HepG2 (cell line): Measurements from ENCODE around the gene P3H2. TPM values are rescaled to one million over a fixed set of nuclear protein-coding genes. Genes with fewer than 3 reads are reported as not detected.

Source experiments
- ETS1 ChIP-seq: sonication (generic); formaldehyde crosslinking; IDR thresholded peaks from 2 replicates; pipeline ENCODE4 v1.4.0; 2020; ENCODE audit warnings: missing genetic modification reagents
- KLF16 ChIP-seq, 2 experiments: sonication (generic) in 1 of 2; formaldehyde crosslinking in 1 of 2; IDR thresholded peaks; 2 replicates each; pipeline versions ENCODE4 v1.6.1 to v1.8.0; 2016 to 2023; ENCODE audit warnings: missing genetic modification reagents in 2 of 2, missing compliant biosample characterization in 1 of 2
- PBX2 ChIP-seq: IDR thresholded peaks from 2 replicates; pipeline ENCODE4 v1.6.1; 2016; ENCODE audit warnings: control low read depth
- ZNF207 ChIP-seq: fragments of 450-650 bp; IDR thresholded peaks from 2 replicates; pipeline ENCODE4 v1.6.1; 2016; ENCODE audit warnings: antibody characterized with exemption, borderline replicate concordance
- polyA plus RNA-seq, 8 experiments: library from polyadenylated mRNA; depleted of rRNA in 3 of 8; stranded (reverse) in 7 of 8; unstranded in 1 of 8; fragments of >200 nt; fragmentation: Illumina TruSeq in 4 of 8; extraction: Trizol in 4 of 8; gene quantifications; 2 replicates each; pipeline versions ENCODE4 v1.2.1 to v1.2.3, GENCODE V29; 2011 to 2016; ENCODE audit warnings: low read depth in 4 of 8, missing spikeins in 1 of 8, mixed read lengths in 1 of 8; ENCODE audit not compliant: insufficient read depth in 1 of 8
- total RNA-seq, 5 experiments: library from RNA; depleted of rRNA; stranded (reverse); fragments of >200 nt; fragmentation: Illumina TruSeq; extraction: Trizol; gene quantifications; 2 replicates each; pipeline ENCODE4 v1.2.3, GENCODE V29; 2016; ENCODE audit warnings: low read depth in 1 of 5
- TF ChIP-seq, protein P1 (sequence below), 2 experiments: fragments of 450-650 bp in 1 of 2; sonication (generic) in 1 of 2; formaldehyde crosslinking in 1 of 2; IDR thresholded peaks; 2 replicates each; pipeline versions ENCODE4 v1.6.1 to v1.8.0; 2016 to 2022; ENCODE audit warnings: antibody characterized with exemption in 1 of 2, mild to moderate bottlenecking in 1 of 2, missing genetic modification reagents in 1 of 2
- TF ChIP-seq, protein P2 (sequence below): sonication (generic); formaldehyde crosslinking; conservative IDR thresholded peaks from 2 replicates; pipeline ENCODE4 v1.5.0; 2020; ENCODE audit warnings: missing genetic modification reagents

P3H2 gene
- total and polyA plus RNA-seq, 2 of the 13 experiments (the other 11 are each of a cell fraction or from before 2014, with no cell fraction given), result not detected

DNA sequence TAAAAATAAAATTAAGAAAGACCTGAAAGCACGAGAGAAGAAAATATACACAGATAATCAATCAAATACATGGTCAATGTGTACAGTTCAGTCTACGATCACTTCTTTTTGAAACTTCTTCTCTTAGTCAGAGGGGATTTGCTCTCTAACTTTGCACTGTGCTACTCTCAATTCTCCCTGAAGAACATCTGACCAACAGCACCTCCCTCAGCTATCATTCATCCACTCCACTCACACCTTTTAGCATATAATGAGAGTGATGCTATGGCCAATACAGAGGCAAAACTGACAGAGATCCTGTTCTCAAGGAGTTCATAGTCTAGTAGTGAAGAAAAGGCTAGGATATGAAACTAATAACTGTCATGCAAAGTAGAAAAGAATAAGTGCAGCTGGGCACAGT is 45.9 kb downstream of the P3H2 start (continued):
- TF ChIP-seq, protein P1, sequence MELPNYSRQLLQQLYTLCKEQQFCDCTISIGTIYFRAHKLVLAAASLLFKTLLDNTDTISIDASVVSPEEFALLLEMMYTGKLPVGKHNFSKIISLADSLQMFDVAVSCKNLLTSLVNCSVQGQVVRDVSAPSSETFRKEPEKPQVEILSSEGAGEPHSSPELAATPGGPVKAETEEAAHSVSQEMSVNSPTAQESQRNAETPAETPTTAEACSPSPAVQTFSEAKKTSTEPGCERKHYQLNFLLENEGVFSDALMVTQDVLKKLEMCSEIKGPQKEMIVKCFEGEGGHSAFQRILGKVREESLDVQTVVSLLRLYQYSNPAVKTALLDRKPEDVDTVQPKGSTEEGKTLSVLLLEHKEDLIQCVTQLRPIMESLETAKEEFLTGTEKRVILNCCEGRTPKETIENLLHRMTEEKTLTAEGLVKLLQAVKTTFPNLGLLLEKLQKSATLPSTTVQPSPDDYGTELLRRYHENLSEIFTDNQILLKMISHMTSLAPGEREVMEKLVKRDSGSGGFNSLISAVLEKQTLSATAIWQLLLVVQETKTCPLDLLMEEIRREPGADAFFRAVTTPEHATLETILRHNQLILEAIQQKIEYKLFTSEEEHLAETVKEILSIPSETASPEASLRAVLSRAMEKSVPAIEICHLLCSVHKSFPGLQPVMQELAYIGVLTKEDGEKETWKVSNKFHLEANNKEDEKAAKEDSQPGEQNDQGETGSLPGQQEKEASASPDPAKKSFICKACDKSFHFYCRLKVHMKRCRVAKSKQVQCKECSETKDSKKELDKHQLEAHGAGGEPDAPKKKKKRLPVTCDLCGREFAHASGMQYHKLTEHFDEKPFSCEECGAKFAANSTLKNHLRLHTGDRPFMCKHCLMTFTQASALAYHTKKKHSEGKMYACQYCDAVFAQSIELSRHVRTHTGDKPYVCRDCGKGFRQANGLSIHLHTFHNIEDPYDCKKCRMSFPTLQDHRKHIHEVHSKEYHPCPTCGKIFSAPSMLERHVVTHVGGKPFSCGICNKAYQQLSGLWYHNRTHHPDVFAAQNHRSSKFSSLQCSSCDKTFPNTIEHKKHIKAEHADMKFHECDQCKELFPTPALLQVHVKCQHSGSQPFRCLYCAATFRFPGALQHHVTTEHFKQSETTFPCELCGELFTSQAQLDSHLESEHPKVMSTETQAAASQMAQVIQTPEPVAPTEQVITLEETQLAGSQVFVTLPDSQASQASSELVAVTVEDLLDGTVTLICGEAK (IDR thresholded peaks at IDR 0.05), result no peak
- TF ChIP-seq, protein P1 (CRISPR knock-in tag; IDR thresholded peaks at IDR 0.05), result no peak
- TF ChIP-seq, protein P2, sequence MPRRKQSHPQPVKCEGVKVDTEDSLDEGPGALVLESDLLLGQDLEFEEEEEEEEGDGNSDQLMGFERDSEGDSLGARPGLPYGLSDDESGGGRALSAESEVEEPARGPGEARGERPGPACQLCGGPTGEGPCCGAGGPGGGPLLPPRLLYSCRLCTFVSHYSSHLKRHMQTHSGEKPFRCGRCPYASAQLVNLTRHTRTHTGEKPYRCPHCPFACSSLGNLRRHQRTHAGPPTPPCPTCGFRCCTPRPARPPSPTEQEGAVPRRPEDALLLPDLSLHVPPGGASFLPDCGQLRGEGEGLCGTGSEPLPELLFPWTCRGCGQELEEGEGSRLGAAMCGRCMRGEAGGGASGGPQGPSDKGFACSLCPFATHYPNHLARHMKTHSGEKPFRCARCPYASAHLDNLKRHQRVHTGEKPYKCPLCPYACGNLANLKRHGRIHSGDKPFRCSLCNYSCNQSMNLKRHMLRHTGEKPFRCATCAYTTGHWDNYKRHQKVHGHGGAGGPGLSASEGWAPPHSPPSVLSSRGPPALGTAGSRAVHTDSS (CRISPR knock-in tag), result no peak
- TF ChIP-seq ETS1 (CRISPR knock-in tag), result no peak
- no peak for TF ChIP-seq PBX2
- no peak for TF ChIP-seq ZNF207
- TF ChIP-seq KLF16 (CRISPR knock-in tag; IDR thresholded peaks at IDR 0.05), result no peak
